WTC11 (cell line): Measurements from ENCODE around the gene NRXN3. TPM values are rescaled to one million over a fixed set of nuclear protein-coding genes. Genes with fewer than 3 reads are reported as not detected.

Experiments
- ATAC-seq: fragments of 200-7000 bp; cut with Tn5 transposase; 2 replicates; pipeline ENCODE4 v1.10.0; 2021; ENCODE audit warnings: mild to moderate bottlenecking, moderate library complexity
- CTCF ChIA-PET: fragments of 300-600 bp; sonication (Branson Sonifier 250); formaldehyde crosslinking; loops from one replicate; lab custom pipeline; 2021; ENCODE audit warnings: antibody characterized with exemption; lab: Charles Lee
- POLR2A ChIA-PET: fragments of 350-600 bp; sonication (Branson Sonifier 250); formaldehyde crosslinking; loops from one replicate; lab custom pipeline; 2021; ENCODE audit warnings: antibody characterized with exemption; lab: Charles Lee
- DNase-seq: peaks from one replicate; pipeline ENCODE4 v3.0.0; 2021; ENCODE audit warnings: low spot score
- H3K27ac Mint-ChIP-seq: 2 replicates; pipeline ENCODE4 v1.8.0; 2021; ENCODE audit warnings: mixed read lengths
- H3K27me3 Mint-ChIP-seq: 2 replicates; pipeline ENCODE4 v1.8.0; 2021; ENCODE audit warnings: low read depth, mild to moderate bottlenecking, moderate library complexity, mixed read lengths
- H3K36me3 Mint-ChIP-seq: 2 replicates; pipeline ENCODE4 v1.8.0; 2021; ENCODE audit warnings: mixed read lengths
- H3K4me1 Mint-ChIP-seq: 2 replicates; pipeline ENCODE4 v1.8.0; 2022; ENCODE audit warnings: mixed read lengths
- H3K4me3 Mint-ChIP-seq: 2 replicates; pipeline ENCODE4 v1.8.0; 2021; ENCODE audit warnings: mild to moderate bottlenecking, moderate library complexity, mixed read lengths
- H3K9me3 Mint-ChIP-seq: 2 replicates; pipeline ENCODE4 v1.8.0; 2021; ENCODE audit warnings: mixed read lengths
- ATF6 ChIP-seq: sonication (generic); formaldehyde crosslinking; IDR thresholded peaks from 2 replicates; pipeline ENCODE4 v1.8.1; 2023; ENCODE audit warnings: mild to moderate bottlenecking, missing genetic modification reagents
- CDX4 ChIP-seq: fragments of 250-450 bp; sonication (Bioruptor Pico); IDR thresholded peaks from 2 replicates; pipeline ENCODE4 v1.9.0; 2021; ENCODE audit warnings: moderate library complexity, mild to moderate bottlenecking, inconsistent platforms, borderline replicate concordance
- CREB1 ChIP-seq: sonication (generic); formaldehyde crosslinking; IDR thresholded peaks from 2 replicates; pipeline ENCODE4 v1.8.0; 2023; ENCODE audit warnings: mild to moderate bottlenecking, missing genetic modification reagents
- FOXJ3 ChIP-seq: sonication (generic); formaldehyde crosslinking; IDR thresholded peaks from 2 replicates; pipeline ENCODE4 v1.9.0; 2021; ENCODE audit warnings: missing genetic modification reagents, mild to moderate bottlenecking, borderline replicate concordance
- FOXP4 ChIP-seq: sonication (generic); formaldehyde crosslinking; IDR thresholded peaks from 2 replicates; pipeline ENCODE4 v1.8.0; 2022; ENCODE audit warnings: mild to moderate bottlenecking, missing genetic modification reagents
- IRF2 ChIP-seq: sonication (generic); formaldehyde crosslinking; IDR thresholded peaks from 2 replicates; pipeline ENCODE4 v1.8.0; 2022; ENCODE audit warnings: low read depth, missing genetic modification reagents, borderline replicate concordance
- TEAD4 ChIP-seq: sonication (generic); formaldehyde crosslinking; IDR thresholded peaks from 2 replicates; pipeline ENCODE4 v1.8.0; 2022; ENCODE audit warnings: mild to moderate bottlenecking, missing genetic modification reagents
- USF2 ChIP-seq: sonication (generic); formaldehyde crosslinking; IDR thresholded peaks from 2 replicates; pipeline ENCODE4 v1.8.1; 2023; ENCODE audit warnings: mild to moderate bottlenecking, missing genetic modification reagents, moderate library complexity
- ZBTB21 ChIP-seq: sonication (generic); formaldehyde crosslinking; IDR thresholded peaks from 2 replicates; pipeline ENCODE4 v1.8.1; 2023; ENCODE audit warnings: mild to moderate bottlenecking, missing genetic modification reagents, borderline replicate concordance
- ZNF138 ChIP-seq: sonication (generic); formaldehyde crosslinking; conservative IDR thresholded peaks from 2 replicates; pipeline ENCODE4 v1.8.1; 2022; ENCODE audit warnings: mild to moderate bottlenecking, moderate library complexity, missing genetic modification reagents
- ZNF671 ChIP-seq: fragments of 250-450 bp; sonication (Bioruptor Pico); IDR thresholded peaks from 2 replicates; pipeline ENCODE4 v1.8.0; 2021; ENCODE audit warnings: mild to moderate bottlenecking
- ZSCAN18 ChIP-seq: fragments of 250-450 bp; sonication (Bioruptor Pico); IDR thresholded peaks from 2 replicates; pipeline ENCODE4 v2.1.2; 2022; ENCODE audit warnings: mild to moderate bottlenecking, moderate library complexity
- total RNA-seq: library from RNA; stranded (reverse); gene quantifications from 3 replicates; pipeline ENCODE4 v1.2.3, GENCODE V29; 2021
- TF ChIP-seq, protein P1 (sequence below): sonication (generic); formaldehyde crosslinking; IDR thresholded peaks from 2 replicates; pipeline ENCODE4 v1.8.0; 2023; ENCODE audit warnings: missing genetic modification reagents
- TF ChIP-seq, protein P2 (sequence below): fragments of 200-600 bp; IDR thresholded peaks from 2 replicates; pipeline ENCODE4 v1.8.0; 2022; ENCODE audit warnings: antibody characterized with exemption

The NRXN3 gene
- total RNA-seq, 1 experiment from 2014 or later, result 3.0 TPM

DNA sequence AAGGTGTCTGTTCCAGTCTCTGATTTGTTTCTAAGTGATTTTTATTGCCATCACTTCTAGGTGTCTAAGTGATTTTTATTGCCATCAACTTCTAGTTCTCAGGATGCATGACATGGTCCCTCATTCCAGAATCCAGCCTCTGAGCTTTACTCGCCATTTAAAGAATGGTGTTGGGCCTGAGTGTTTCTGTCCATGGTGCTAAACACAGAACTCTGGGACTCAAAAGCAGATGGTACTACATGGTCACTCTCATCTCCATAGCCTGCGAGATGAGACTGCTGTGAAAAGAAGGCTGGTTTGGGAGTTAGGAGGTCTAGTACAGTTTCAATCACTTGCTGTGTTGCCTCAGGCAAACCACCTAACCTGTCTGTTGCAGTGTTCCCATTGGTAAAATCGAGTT lies 276.6 kb downstream of the NRXN3 start (continued):
- TF ChIP-seq FOXP4 (CRISPR knock-in tag), result no peak

DNA sequence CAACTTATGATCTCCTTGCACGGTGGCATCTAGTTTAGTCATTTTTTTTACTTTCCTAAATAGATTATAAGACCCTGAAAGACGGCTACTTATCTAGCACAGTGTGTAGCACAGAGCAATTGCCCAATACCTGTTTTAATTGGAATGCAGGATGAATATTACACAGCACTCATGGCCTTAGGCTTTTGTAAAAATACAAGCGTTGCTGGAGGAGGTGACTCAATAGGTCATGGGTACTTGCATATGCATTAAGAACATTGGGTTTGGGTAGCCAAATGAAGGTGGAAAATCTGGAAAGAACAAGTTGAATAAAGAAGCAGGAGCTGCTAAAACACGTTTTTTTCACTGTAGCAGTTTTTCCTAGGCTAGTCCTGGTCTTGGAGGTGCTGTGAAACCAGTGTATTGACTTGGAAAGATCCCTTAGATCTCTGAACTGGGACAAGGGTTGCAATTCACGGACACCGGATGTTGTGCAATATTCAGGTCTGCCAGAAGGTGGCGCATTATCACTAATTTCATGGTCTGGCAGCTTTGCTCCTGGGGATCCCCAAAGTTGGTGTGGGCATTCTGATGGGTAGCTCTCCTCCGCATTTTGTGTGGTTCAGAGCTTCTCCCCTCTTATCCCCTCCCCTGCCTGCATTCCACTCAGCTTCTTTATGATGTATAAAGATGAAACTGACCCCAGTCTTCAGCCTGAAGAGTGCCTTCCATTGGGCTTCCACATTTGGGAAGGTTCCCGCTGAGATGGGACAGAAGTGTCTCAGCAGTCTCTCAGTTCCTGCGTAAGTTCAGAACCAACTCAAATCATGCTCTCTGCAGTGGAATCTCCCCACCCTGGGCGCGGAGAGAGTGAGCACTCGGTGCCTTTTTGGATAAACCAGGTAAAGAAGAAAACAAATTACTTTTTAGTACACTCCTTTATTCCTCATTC lies 278.3 kb downstream of the NRXN3 start:
- H3K36me3 Mint-ChIP-seq, result no peaks in the 10 kb centered on the region
- H3K27ac Mint-ChIP-seq, result no peak overlapping the region
- DNase-seq (peak; percentile 80), ATAC-seq (peak; percentile 83)
- TF ChIP-seq, protein P1, sequence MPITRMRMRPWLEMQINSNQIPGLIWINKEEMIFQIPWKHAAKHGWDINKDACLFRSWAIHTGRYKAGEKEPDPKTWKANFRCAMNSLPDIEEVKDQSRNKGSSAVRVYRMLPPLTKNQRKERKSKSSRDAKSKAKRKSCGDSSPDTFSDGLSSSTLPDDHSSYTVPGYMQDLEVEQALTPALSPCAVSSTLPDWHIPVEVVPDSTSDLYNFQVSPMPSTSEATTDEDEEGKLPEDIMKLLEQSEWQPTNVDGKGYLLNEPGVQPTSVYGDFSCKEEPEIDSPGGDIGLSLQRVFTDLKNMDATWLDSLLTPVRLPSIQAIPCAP (CRISPR knock-in tag), result no peak
- TF ChIP-seq, protein P2, sequence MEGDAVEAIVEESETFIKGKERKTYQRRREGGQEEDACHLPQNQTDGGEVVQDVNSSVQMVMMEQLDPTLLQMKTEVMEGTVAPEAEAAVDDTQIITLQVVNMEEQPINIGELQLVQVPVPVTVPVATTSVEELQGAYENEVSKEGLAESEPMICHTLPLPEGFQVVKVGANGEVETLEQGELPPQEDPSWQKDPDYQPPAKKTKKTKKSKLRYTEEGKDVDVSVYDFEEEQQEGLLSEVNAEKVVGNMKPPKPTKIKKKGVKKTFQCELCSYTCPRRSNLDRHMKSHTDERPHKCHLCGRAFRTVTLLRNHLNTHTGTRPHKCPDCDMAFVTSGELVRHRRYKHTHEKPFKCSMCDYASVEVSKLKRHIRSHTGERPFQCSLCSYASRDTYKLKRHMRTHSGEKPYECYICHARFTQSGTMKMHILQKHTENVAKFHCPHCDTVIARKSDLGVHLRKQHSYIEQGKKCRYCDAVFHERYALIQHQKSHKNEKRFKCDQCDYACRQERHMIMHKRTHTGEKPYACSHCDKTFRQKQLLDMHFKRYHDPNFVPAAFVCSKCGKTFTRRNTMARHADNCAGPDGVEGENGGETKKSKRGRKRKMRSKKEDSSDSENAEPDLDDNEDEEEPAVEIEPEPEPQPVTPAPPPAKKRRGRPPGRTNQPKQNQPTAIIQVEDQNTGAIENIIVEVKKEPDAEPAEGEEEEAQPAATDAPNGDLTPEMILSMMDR, result peak; percentile 79
- ChIA-PET CTCF (interaction anchor here (0.7 to 2.2 kb wide), 15 partner anchors 16 to 426 kb away, joined by 3 to 88 read pairs (median 3); no protein-coding TSS in a partner anchor), POLR2A (interaction anchor here (1.0 kb wide), 1 partner anchor 118 kb away, joined by 6 read pairs; no protein-coding TSS in a partner anchor)
- no peaks in the 10 kb centered on the region for H3K9me3 Mint-ChIP-seq
- H3K4me3 Mint-ChIP-seq, result no peak overlapping the region
- peaks cover 8% of the 10 kb centered on the region for H3K4me1 Mint-ChIP-seq
- H3K27me3 Mint-ChIP-seq, result no peaks in the 10 kb centered on the region

GRCh38 chr14:78450669-78451318 lies 280.6 kb downstream of the NRXN3 start:
- DNase-seq, result no peak
- Mint-ChIP-seq H3K4me1 (peaks cover 8% of the 10 kb centered on the region), H3K9me3 (no peaks in the 10 kb centered on the region), H3K27me3 (no peaks in the 10 kb centered on the region), H3K27ac (no peak overlapping the region), H3K36me3 (no peaks in the 10 kb centered on the region), H3K4me3 (no peak overlapping the region)
- ATAC-seq, result no peak
- TF ChIP-seq CDX4, result no peak
- ChIA-PET CTCF (interaction anchor here (4.4 kb wide), 1 partner anchor 116 kb away, joined by 34 read pairs; no protein-coding TSS in a partner anchor), POLR2A (no interaction called here)

- H3K27me3 Mint-ChIP-seq, result no peaks in the 10 kb centered on the region
- no peak overlapping the region for H3K27ac Mint-ChIP-seq
- CTCF ChIA-PET, result interaction anchor here (4.4 kb wide), 1 partner anchor 115 kb away, joined by 34 read pairs; no protein-coding TSS in a partner anchor
- H3K9me3 Mint-ChIP-seq, result no peaks in the 10 kb centered on the region
- no peak overlapping the region for H3K4me3 Mint-ChIP-seq
- no peaks in the 10 kb centered on the region for H3K36me3 Mint-ChIP-seq
- POLR2A ChIA-PET, result interaction anchor here (0.7 kb wide), 1 partner anchor 547 kb away, joined by 3 read pairs; no protein-coding TSS in a partner anchor
- DNase-seq (no peak), ATAC-seq (no peak)
- H3K4me1 Mint-ChIP-seq, result peaks cover 8% of the 10 kb centered on the region
- TF ChIP-seq ZNF138 (CRISPR knock-in tag), result no peak
- TF ChIP-seq ZNF671 (CRISPR knock-in tag), result no peak
- no peak for TF ChIP-seq FOXJ3
- TF ChIP-seq ATF6 (CRISPR knock-in tag), result no peak
- TF ChIP-seq CREB1 (CRISPR knock-in tag), result no peak
- no peak for TF ChIP-seq ZSCAN18 (CRISPR knock-in tag)
- TF ChIP-seq, protein P1 (CRISPR knock-in tag), result no peak
- no peak for TF ChIP-seq CDX4
- TF ChIP-seq IRF2 (CRISPR knock-in tag), result no peak
- no peak for TF ChIP-seq USF2 (CRISPR knock-in tag)
- no peak for TF ChIP-seq TEAD4
- TF ChIP-seq ZBTB21 (CRISPR knock-in tag), result no peak
Observed at GRCh38 chr14:78451319-78451695, 281.1 kb downstream of the NRXN3 start.
